GM18868 (cell line): Measurements from ENCODE around the gene ATP10B.
"Not testable (repeated sequence)": the region's sequence is repeated elsewhere in the genome, so short reads cannot be mapped to it uniquely, and the experiment has no call there.

Experiments
- ATAC-seq: cut with Tn5 transposase; IDR thresholded peaks from one replicate; pipeline ENCODE4 v1.9.1; 2021; ENCODE audit warnings: mild to moderate bottlenecking, moderate library complexity; ENCODE audit not compliant: unreplicated experiment

The ATP10B gene

GRCh38 chr5:160852049-160852448 is at the start of gene ATP10B:
Gene ATP10B, minus strand, starts transcription at chr5:160852211. Its CDS starts 164,137 bp downstream, at chr5:160688074.
- no peak for ATAC-seq

- no peak for ATAC-seq
Measured at GRCh38 chr5:160901656-160902055, 49.6 kb upstream of the ATP10B start.

GRCh38 chr5:160899735-160900134 is 47.7 kb upstream of the ATP10B start:
- no peak for ATAC-seq

GRCh38 chr5:160893180-160893964 is 41.4 kb upstream of the ATP10B start:
- ATAC-seq, result not testable (repeated sequence)

GRCh38 chr5:160887780-160888179 is 35.8 kb upstream of the ATP10B start:
- ATAC-seq, result no peak

GRCh38 chr5:160873560-160874200 is 21.7 kb upstream of the ATP10B start:
- not testable (repeated sequence) for ATAC-seq

- ATAC-seq, result no peak
Measured at GRCh38 chr5:160869989-160870521, 18.0 kb upstream of the ATP10B start.

- no peak for ATAC-seq
Measured at GRCh38 chr5:160867976-160868375, 16.0 kb upstream of the ATP10B start.

GRCh38 chr5:160851451-160851850 is 560 bp downstream of the ATP10B start:
- no peak for ATAC-seq

GRCh38 chr5:160850421-160850820 is 1.6 kb downstream of the ATP10B start:
- no peak for ATAC-seq

GRCh38 chr5:160847526-160848085 is 4.4 kb downstream of the ATP10B start:
- no peak for ATAC-seq

GRCh38 chr5:160846642-160847041 is 5.4 kb downstream of the ATP10B start:
- ATAC-seq, result no peak

GRCh38 chr5:160844177-160844576 is 7.8 kb downstream of the ATP10B start:
- ATAC-seq, result no peak

GRCh38 chr5:160843240-160843639 is 8.8 kb downstream of the ATP10B start:
- peak; percentile 91 for ATAC-seq

- no peak for ATAC-seq
Measured at GRCh38 chr5:160837749-160838593, 14.0 kb downstream of the ATP10B start.

- no peak for ATAC-seq
Measured at GRCh38 chr5:160837211-160837610, 14.8 kb downstream of the ATP10B start.

GRCh38 chr5:160835818-160836528 is 16.0 kb downstream of the ATP10B start:
- no peak for ATAC-seq

- no peak for ATAC-seq
Measured at GRCh38 chr5:160835376-160835775, 16.6 kb downstream of the ATP10B start.

GRCh38 chr5:160833806-160834205 is 18.2 kb downstream of the ATP10B start:
- ATAC-seq, result no peak

- no peak for ATAC-seq
Measured at GRCh38 chr5:160831801-160832200, 20.2 kb downstream of the ATP10B start.
